Inflammatory macrophage treated with lipopolysaccharide for 1 hour (primary cell): Measurements from ENCODE around the gene HS3ST6.
"Not testable (repeated sequence)": the region's sequence is repeated elsewhere in the genome, so short reads cannot be mapped to it uniquely, and the experiment has no call there.

Experiments used
- DNase-seq, 2 donors: peaks; one replicate each; pipeline ENCODE4 v3.0.0-alpha.2; 2020 to 2022

HS3ST6 gene

DNA sequence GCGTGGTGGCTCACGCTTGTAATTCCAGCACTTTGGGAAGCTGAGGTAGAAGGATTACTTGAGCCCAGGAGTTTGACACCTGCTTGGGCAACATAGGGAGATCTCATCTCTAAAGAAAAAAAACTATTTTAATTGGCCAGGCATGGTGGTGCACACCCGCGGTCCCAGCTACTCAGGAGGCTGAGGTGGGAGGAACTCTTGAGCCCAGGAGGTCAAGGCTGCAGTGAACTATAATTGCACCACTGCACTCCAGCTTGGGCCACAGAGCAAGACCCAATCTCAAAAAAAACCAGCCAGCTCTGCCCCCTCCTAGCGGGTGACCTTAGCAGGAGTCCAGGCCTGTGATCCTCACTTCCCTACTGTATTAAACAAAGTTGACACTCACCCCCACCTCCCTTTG lies 5.9 kb upstream of the HS3ST6 start:
- no peak for DNase-seq

DNA sequence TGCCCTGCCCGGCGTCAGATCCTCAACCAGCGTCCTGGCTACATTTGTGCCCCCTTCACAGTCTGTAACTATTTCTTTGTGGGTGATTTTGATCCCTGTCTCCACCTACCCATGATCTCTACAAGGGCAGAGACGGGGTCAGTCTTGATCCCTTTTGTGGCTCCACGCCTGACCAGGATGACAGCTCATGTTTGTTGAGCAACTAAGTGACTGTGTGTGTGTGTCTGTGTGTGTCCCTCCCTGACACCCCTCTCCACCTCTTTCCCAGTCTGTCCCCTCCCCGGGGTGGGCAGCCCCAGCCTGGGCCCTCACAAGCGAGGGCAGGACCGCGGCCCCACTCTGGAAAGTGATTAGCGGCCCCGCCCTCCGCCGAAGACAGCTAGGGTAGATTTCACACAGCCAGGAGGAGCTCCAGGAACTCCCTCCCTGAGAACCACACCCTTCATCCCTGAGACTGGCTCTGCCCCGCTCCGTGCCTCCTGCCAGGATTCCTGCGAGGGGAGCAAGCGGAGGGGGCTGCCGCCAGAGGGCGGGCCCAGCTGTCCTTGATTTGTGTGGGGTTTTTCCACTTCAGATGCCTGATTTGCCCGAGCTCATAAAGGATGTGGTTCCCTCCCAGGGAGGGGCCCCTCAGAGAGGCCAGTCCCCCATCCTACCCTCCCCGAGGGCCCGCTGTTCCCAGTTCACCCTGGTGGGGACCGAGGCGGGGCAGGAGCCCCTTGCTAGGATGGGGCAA lies 5.3 kb upstream of the HS3ST6 start:
- DNase-seq: no peak

DNA sequence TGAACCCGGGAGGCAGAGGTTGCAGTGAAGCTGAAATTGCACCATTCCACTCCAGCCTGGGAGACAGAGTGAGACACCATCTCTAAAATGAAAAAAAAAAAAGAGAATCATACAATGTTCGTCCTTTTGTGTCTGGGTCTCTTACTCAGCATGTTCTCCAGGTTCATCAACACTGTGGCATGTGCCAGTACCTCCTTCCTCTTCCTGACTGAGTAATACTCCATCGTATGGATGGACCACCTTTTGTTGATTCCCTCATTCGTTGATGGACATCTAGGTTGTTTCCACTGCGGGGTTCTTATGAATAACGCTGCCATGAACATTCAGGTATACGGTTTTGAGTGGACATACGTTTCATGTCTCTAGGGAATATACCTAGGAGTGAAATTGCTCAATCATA lies 4.1 kb upstream of the HS3ST6 start:
- DNase-seq: no peak

DNA sequence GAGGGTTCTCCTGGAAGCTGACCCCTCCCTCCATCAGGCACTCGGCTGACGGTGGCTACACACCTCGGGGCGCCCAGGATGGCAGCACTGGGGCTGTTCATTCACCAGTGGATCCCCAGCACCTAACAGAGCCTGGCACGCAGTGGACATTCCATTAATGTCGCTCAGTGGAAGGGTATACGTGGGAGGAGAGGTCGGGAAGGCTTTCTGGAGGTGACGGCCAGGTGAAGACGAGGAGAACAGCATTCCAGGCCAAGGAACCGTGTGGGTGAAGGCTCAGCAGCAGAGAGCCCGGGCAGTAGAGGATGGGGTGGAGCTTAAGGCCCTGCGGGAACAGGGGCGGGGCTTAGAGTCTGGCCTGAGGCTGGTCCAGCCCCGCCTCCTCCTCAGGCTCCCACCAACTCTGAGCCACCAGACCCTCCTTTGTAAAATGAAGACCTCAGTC lies 2.5 kb upstream of the HS3ST6 start:
- DNase-seq: no peak

DNA sequence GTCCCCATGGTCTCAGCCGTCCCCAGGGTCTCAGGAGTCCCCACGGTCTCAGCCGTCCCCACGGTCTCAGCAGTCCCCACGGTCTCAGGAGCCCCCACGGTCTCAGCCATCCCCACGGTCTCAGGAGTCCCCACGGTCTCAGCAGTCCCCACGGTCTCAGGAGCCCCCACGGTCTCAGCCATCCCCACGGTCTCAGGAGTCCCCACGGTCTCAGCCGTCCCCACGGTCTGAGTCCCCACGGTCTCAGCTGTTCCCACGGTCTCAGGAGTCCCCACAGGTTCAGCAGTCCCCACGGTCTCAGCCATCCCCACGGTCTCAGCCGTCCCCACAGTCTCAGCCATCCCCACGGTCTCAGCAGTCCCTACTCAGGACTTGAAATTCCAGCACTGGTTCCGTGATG lies 1.9 kb upstream of the HS3ST6 start:
- DNase-seq: not testable (repeated sequence)

DNA sequence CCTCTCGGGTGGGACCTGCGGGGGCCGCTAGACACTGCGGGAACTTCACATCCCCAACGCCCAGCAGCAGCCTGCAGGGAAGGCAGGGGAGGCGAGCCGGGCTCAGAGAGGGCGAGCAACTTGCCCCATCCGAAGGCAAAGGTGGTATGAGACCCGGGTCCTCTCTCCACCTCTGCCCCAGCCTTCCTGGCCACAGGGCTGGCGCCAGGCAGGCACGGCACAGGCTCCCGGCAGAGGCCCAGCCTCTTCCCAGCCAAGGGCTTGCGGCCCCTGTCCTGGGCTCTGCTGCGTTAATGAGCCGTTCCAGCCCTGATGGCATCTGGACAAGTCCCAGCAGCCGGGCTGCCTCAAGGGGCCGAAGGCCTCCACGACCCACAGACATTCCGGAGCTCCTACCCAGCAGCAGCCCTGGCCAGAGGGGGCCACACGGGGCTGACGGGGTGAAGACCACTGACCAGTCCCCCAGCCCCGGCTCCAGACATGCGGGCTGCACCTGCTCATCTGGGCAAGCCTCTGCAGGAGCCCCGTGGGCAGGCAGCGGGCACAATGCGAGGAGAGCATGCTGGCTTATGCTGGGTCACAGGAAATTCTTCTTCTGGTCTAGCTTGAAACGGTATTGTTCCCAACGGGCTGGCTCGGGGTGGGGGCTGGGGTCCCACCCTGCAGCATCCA lies 1.2 kb upstream of the HS3ST6 start:
- DNase-seq: no peak

DNA sequence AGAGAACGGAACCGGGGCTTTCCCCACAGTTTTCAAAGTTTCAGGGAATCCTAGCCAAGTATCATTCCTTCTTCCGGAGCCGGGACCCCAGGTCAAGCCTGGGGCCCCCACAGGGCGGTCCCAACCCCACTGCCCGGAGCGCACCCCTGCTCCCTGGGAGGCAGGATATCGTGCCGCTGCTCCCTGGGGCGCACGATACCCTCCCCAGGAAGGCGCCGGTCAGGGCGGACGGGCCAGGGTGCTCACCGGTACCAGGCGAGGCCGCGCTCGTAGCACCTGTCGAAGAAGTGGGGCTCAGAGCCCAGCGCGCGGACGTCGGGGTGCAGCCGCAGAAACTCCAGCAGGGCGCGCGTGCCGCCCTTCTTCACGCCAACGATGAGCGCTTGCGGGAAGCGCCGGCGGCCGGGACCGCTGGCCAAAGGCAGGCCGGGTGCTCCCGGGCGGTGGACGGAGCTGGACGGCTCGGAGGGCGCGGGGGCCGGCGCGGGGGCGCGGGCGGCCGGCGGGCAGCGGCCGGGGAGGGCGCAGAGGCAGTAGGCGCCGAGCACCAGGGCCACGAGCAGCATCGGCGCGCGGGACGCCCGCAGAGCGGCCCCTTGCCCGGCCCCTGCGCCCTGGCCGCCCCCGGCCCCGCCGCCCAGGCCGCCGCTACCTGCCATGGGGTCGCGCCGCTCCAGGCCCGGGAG lies 407 bp downstream of the HS3ST6 start:
- DNase-seq: no peak

DNA sequence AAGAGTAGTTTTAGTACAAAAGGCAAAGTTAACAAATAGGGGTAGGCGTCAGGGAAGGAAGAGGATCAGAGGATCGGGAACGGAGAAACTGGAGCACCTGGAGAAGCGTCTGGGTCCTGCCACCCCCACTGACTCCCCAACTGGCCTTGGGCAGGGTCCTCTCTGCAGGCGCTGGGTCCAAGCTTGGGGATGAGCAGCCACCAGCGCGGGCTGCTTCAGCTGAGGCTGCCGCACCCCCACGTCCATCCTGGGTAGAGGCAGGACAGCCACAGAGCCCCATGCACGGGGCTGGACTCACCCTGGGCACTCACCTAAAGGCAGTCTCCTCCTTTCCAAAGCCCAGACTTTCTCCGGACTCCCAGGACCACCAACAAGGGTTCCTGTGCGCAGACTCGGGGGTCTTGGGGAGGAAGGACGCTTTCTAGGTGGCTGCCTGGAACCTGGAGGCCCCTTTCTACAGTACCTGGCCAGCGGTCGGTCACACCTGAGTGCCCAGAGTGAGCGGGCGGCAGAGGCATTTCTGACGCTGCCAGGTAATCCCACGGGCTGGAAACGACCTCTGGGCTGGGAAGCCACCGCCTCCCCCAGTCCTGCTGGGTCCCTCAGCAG lies 1.1 kb downstream of the HS3ST6 start:
- no peak for DNase-seq

DNA sequence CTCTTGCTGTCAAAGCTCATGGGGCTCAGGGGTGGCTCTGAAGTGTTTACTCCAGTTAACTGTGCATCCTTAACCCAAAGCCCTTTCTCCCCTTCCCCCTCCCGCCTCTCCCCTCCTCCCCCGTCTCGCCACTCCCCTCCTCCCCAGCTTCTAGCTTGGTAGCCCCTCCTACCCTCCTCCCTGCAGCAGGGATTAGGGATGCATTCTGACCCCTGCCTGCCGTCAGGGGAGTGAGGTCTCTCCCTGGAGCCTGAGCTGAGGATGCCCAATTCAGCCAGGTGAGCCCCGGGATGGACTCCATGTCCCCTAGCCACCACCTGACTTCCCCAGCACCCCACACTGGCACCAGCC lies 1.6 kb downstream of the HS3ST6 start:
- DNase-seq: no peak

DNA sequence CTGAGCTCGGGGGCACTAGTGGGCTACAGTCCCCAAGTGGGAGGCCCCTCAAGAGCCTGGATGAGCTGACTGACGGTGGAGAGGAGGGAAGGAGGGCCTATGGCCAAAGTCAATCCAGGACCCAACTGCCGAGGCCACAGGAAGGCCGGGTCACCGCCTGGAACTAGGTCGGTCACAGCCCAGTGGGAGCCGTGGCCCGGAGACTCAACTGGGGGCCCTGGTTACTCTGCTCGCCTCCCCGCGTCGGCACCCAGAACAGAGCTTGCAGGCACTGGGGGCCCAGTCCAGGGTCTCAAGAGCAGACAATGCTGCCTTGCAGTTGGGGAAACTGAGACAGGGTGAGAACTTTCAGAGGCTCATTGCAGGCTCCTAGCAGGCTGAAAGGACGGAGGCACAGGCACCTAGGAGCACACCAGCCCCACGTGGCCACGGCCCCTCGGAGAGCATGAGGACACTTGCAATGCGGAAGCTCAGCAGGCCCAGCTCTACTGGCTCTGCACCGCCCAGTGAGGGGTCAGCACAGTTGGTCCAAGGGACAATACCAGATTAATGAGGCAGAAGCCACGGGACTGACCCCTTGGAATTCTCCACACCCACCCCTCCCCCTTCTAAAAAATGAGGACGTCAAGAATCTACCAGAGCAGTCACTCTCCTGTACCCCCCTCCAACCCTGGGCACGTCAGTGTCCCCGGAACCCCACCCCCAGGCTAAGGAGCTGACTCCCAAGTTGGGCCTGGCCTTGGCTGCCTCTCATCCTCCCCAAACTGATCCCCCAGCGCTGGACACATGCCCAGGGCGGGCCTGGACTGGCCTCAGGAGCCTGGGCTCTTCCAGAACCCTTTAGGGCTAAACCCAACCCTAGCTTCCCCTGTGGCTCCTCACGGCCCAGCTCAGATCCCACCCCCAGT lies 2.2 kb downstream of the HS3ST6 start:
- DNase-seq: no peak

DNA sequence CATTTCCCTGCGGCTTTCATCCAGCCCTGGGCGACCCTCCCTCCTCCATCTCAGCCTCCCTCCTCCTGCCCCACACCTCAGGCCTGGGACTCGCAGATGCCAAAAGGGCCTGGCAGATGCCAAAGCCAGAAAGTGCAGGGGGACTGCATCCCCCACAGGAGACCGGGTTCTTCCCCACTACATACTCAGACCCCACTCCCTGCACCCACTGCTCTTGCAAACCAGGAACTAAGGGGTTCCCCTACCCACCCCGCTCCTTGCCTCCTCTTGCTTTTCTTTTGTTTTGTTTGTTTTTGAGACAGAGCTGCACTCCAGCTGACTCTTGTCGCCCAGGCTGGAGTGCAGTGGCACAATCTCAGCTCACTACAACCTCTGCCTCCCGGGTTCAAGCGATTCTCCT lies 3.2 kb downstream of the HS3ST6 start:
- no peak for DNase-seq

DNA sequence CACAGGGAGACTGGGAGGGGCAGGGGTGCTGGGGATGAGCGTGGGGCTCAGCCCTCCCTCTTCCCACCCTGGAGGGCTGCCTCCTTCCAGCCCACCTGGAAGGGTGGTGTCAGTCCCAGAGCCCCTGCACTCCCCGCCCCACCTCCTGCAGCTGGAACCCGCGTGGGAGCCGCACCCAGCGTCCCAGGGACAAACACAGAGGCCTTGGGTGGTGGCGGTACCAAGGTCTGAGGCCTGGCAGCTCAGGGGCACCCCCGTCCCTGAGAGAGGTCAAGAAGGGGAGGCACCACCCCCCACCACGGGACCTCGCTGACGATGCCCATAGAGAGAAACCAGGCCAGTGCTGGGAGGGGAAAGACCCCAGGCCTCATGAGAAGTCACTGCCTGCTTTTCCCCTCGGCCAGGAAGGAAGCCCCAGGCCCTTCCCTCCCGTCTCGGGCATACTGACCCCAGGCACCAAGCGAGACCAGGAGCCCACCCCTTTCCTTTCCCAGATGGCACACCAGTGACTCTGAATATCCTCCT lies 4.1 kb downstream of the HS3ST6 start:
- no peak for DNase-seq

DNA sequence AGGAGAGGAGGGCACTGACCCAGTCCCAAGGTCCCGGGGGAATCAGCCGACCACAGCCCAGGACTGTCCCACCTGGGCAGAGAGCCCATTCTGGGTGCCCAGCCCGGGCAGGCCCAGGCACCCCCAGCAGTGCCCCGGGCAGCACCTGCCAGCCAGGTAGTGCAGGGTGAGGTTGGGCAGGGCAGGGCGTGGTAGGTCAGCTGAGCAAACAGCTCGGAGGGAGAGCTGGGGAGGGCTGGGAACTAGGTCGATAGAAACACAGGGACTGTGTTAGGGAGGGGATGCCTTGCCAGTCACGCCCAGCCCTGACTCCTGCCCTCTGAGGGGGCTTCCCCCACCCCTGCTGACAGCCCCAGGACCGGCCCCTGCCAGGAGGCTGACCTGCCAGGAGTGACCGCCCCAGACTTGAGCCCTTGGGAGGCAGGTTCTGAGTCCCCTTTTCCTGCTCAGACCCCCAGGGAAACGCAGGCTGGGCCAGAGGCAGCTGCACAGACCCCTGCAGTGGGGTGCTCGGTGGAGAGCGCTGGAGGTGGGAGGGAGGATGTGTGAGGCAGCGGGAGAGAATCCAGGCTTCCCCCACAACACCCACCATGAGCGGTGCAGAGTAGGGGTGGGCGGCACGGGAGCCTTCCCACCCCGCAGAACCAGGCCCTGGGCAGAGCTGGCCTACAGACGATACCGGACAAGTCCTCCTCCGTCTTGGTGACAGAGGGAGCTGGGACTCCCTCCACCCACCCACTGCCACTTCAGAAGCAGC lies 4.7 kb downstream of the HS3ST6 start:
- no peak for DNase-seq

DNA sequence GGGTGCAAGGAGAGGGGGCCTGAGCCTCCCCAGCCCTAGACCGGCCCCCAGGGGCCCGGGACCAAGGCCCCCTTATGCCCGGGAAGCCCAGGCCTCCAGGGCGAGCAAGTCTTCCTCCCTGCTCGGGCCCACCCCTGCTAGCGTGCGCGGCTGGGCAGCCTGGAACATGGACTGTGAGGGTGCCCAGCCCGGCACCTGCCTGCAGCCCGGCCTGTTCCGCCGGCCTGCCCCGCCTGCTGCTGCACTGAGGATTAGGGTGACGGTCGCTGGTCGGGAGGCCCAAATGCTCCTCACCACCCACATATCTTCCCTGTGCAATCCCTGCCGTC lies 6.0 kb downstream of the HS3ST6 start:
- DNase-seq: no peak

DNA sequence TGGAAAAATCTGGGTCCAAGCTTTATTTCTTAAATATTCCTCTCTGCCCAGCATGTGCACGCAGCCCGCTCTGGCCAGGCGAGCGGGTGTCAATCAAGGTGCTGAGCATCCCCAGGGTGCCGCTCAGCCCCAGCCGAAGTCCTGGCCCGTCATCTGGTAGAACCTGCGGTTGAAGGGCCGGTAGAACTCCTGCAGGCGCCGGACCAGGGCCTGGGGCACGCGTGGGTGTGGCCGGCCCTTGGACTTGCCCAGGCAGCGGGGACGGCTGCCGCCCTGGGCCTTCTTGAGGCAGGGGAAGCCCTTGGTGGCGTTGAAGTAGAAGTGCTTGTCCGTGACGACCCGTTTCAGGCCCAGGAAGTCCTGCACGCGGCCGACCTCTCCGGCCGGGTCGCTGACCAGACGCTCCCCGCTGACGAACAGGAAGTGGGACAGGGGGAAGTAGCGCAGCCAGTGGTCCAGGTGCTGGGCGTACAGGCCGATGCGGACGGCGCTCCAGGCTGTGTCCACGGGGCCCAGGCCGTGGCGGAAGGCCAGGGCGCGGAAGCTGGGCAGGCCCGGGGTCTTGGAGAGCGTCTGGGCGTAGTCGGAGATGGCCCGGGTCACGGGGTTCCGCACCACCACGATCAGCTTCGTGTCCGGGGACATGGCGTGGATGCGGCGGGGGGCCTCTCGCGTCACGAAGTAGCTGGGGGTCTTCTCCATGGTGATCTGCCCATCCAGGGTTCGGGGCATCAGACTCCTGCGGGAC lies 6.6 kb downstream of the HS3ST6 start:
- no peak for DNase-seq

DNA sequence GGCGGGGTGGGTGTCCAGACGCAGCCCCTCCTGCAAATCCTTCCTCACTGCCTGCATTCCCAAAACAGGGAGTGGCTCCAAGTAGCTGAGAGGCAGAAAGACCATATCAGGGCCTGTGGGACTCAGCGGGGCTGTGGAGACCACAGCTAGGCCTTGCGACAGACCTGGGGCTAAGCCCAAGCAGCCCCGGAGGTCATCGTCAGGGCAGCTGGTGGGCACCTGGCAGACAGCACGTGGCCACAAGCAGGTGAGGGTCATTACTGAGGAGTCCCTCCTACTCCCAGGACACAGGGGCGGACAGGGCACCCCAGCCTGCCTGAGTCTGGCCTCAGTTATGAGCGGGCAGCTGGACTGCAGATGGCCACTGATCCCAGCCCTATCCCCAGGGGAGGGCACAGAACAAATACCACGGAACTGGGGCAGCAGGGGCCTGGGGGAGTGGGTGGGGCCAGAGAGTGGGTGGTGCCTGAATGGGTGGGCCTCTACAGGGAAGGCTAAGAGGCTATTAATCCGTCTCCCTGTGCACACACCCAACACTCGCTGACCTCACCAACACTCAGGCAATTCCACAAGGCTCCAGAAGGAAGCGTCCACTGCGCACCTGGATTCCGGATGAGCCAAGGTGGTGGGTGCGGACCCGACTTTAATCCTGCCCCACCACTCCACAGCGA lies 8.5 kb downstream of the HS3ST6 start:
- DNase-seq: no peak

DNA sequence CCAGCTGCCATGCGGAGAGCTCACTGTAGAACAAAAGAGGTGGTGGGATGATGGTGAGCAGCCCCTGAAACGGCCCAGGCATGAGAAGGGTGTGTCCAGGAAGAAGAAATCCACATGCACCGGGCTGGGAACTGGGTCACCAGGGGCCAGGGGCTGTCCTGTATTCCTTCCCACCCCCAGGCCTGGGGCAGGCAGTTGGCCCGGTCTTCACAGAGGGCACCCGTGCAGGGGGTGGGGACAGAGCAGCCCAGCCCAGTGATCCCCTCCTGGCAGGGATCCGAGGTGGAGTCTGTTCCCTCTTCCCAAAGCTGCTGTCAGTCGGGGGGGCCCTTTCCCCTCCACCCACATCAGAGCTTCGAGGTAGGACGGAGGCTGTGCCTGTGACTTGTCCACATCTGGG lies 9.2 kb downstream of the HS3ST6 start:
- no peak for DNase-seq

DNA sequence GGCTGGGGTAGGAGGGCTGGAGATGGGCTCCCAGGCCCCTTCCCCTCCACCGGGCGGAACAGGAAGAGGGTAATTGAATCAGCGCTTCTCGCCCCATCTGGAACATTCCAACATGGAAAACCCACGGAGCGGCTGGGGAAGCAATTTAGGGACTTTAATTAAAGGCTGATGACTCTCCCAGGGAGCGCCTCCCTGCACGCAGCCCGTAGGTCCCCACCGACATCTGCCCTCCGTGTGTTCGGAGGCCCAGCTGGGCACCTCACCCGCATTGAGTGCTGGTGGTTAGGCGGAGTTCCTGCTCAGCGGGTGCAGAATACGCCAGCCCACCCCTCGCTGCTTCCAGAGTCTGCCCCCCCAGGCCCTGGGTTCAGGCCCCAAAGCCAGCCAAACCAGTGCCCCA lies 10.0 kb downstream of the HS3ST6 start:
- no peak for DNase-seq

DNA sequence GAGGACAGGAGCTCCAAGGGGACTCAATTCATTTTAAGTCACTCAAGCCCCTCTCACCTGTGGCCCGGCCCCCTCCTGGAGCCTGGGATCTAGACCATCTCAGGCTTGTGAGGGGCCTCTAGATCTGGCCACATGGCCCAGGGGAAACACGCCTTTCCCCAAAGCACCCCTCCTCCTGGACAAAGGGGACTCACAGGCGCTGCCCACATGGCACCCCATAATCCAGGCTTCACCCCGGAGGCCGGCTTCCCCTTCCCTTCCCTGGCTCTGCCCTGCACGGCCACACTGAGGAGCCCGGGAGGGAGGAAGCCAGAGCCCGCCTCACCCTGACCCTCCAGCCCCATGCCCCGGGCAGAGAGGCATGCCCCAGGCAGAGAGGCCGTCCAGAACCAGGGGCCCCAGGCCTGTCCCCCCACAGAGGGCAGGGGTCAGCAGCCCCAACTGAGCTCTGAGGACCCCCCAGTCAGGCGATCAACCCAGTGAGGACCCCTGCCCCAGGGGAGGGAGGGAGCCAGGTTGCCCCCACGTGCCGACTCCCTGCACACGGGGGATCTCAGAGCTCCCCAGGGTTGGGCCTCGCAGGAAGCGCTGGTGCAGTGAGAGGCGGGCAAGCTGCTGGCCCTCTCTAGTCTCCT lies 10.9 kb downstream of the HS3ST6 start:
- DNase-seq: no peak

DNA sequence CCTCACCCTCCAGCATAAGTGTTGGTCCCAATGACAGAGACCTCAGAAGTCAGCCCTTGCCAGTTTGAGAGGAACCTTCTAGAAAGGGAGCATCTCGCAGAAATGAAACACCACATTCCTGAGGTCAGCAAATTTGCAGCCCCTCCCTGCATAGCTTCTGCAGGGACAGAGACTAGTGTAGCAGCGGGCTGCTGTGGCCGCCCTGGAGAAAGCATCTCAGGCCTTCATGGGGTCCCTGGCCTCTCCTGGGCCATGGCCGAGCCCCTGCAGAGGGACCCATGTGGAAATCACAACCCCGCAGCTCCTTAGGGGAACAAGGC lies 11.4 kb downstream of the HS3ST6 start:
- no peak for DNase-seq
